Aorta (tissue), 5 donors: ENCODE data around the gene PLEK2. TPM values are rescaled to one million over a fixed set of nuclear protein-coding genes. Genes with fewer than 3 reads are reported as not detected.
"Not testable (repeated sequence)": the region's sequence is repeated elsewhere in the genome, so short reads cannot be mapped to it uniquely, and the experiment has no call there.

Experiments
- ATAC-seq: fragments of 200-7000 bp; cut with Tn5 transposase; one replicate; pipeline ENCODE4 v1.9.1; 2022; ENCODE audit warnings: moderate library complexity; ENCODE audit not compliant: low FRiP score
- DNase-seq, 2 donors: peaks; one replicate each; pipeline ENCODE4 v3.0.0-alpha.2; 2020
- H3K27ac ChIP-seq, 2 donors: one replicate each; pipeline ENCODE4 v1.5.1; 2013; ENCODE audit warnings: low read length in 2 of 2, mild to moderate bottlenecking in 2 of 2, moderate library complexity in 2 of 2, control low read depth in 1 of 2, inconsistent platforms in 1 of 2, low read depth in 1 of 2
- H3K27me3 ChIP-seq, 2 donors: one replicate each; pipeline ENCODE4 v1.6.1; 2013; ENCODE audit warnings: control low read depth in 1 of 2, low read length in 1 of 2, mild to moderate bottlenecking in 1 of 2, moderate library complexity in 1 of 2; ENCODE audit not compliant: insufficient read depth in 2 of 2, control insufficient read depth in 1 of 2
- H3K36me3 ChIP-seq, 2 donors: one replicate each; pipeline ENCODE4 v1.6.1; 2013; ENCODE audit warnings: control low read depth in 1 of 2, low read length in 1 of 2, mild to moderate bottlenecking in 1 of 2; ENCODE audit not compliant: insufficient read depth in 2 of 2, control insufficient read depth in 1 of 2
- H3K4me1 ChIP-seq, 2 donors: one replicate each; pipeline ENCODE4 v1.6.1; 2013; ENCODE audit warnings: low read length in 2 of 2, control low read depth in 1 of 2, mild to moderate bottlenecking in 1 of 2, moderate library complexity in 1 of 2; ENCODE audit not compliant: insufficient read depth in 2 of 2, control insufficient read depth in 1 of 2
- H3K4me3 ChIP-seq, 2 donors: one replicate each; pipeline ENCODE4 v1.5.1; 2013; ENCODE audit warnings: low read length in 2 of 2, control low read depth in 1 of 2, mild to moderate bottlenecking in 1 of 2
- H3K9me3 ChIP-seq: one replicate; pipeline ENCODE4 v1.6.1; 2013; ENCODE audit warnings: mild to moderate bottlenecking, low read length; ENCODE audit not compliant: control insufficient read depth
- WGBS, 2 donors: extraction: QIAGEN DNeasy Blood & Tissue Kit; methylation state at CpG; one replicate each; pipeline ENCODE4 v1.1.7; 2013; 5-methylcytosine and 5-hydroxymethylcytosine counted together
- intact Hi-C, 2 donors: fragments of 100-400 bp; cut with DNase I; formaldehyde crosslinking; loops; one replicate each; pipeline versions ENCODE4 v1.14.2 to v1.15.0; 2022
- long read RNA-seq, 2 donors: library from polyadenylated mRNA; unstranded; transcript quantifications; one replicate each; pipeline ENCODE4 v2.0.0, GENCODE V29; 2020 to 2021
- polyA plus RNA-seq, 2 donors: library from polyadenylated mRNA; stranded (reverse); fragments of 200-250 nt; gene quantifications; one replicate each; pipeline ENCODE4 v1.2.3, GENCODE V29; 2013
- total RNA-seq, 2 donors: library from RNA; stranded (reverse); fragmentation: NEBNext Ultra II Directional; extraction: Animal tissue kit (Norgen Biotek cat#: 25700); gene quantifications; one replicate each; pipeline ENCODE4 v1.2.1, GENCODE V29; 2021
- donor health status: healthy with polysubstance abuse.
- donor health status: Bipolar disorder and iron deficiency.
- donor health status: DM: no; HTN: no; CAD: no.
- donor health status: DM: no; HTN: no; CAD: no.
- donor health status: DM: yes; HTN: yes; CAD: no.

PLEK2 gene
- total RNA-seq (1 to 10 TPM; 1.3 to 1.9 TPM), polyA plus RNA-seq (1 to 10 TPM in 1 of 2 donors, under 1 TPM in 1; 0.87 to 5.3 TPM)
- long read RNA-seq, donor 1, transcript PLEK2-201 (9 exons, 1,549 nt): major isoform, 9 of 11 reads
- long read RNA-seq, donor 1, partial matches to known transcripts: 0 of 11 reads
- long read RNA-seq, donor 1, other reads (novel, unspliced or antisense): 2 of 11 reads
- long read RNA-seq, donor 2, partial matches to known transcripts: 0 of 1 reads
- long read RNA-seq, donor 2, other reads (novel, unspliced or antisense): 0 of 1 reads

DNA sequence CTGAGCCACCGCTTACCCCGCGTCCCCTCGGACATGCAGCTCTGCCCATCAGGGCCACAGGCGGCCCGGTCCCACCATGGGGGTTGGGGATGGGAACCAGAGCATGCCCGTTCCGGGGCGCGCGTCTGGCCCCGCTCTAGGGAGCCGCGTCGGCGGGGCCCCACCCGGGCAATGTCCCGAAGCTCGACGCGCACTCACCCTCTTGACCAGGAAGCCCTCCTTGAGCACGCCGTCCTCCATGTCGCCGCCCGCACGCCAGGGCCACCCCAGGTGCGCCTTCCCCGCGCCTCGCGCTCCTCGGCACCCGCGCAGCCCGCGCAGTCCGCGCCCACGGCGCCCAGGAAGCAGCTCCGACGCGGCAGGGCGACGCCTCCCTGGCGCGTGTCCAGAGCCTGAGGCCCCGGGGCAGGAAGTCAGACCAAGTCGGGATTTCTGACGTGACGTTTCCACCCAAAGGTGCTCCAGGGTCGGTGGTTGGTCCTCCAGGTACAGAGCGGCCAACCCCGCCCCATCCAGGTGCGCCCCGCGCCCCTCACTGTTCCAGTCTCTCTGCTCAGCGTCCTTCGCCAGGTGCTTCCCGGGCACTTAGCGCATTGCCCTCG lies at the start of gene PLEK2:
Gene PLEK2 (minus strand): TSS at position 346 of the 602 bp plus-strand sequence. CDS start 106 bp downstream, at position 240.
- H3K27ac ChIP-seq: no peak within 1 kb of the TSS
- WGBS, 2 donors: 3 to 4% methylated on average over 43 to 63 of the region's 63 CpGs
- H3K4me1 ChIP-seq: no peaks in the 10 kb centered on the region
- peak; percentile 72 to 81 for DNase-seq
- H3K4me3 ChIP-seq: peak within 1 kb of the TSS in 1 of 2 donors; percentile 35
- no peaks in the 10 kb centered on the region for H3K27me3 ChIP-seq
- no peaks in the 10 kb centered on the region for H3K36me3 ChIP-seq
- intact Hi-C loops: no loop called here
- no peaks in the 10 kb centered on the region for H3K9me3 ChIP-seq
- peak; percentile 49 for ATAC-seq

GRCh38 chr14:67461341-67461985 lies 49.5 kb upstream of the PLEK2 start:
- 53 to 57% methylated on average over 3 of the region's 3 CpGs for WGBS, 2 donors
- no peaks in the 10 kb centered on the region for H3K4me1 ChIP-seq
- H3K36me3 ChIP-seq: no peaks in the 10 kb centered on the region
- no peaks in the 10 kb centered on the region for H3K27me3 ChIP-seq
- ATAC-seq: no peak
- H3K27ac ChIP-seq: no peak overlapping the region
- intact Hi-C loops: no loop called here
- H3K9me3 ChIP-seq: no peaks in the 10 kb centered on the region
- H3K4me3 ChIP-seq: no peak overlapping the region
- no peak for DNase-seq

GRCh38 chr14:67459336-67459735 lies 47.4 kb upstream of the PLEK2 start:
- intact Hi-C loops: no loop called here
- WGBS, 2 donors: 85 to 89% methylated on average over 5 of the region's 5 CpGs
- Histone ChIP-seq H3K27me3 (no peaks in the 10 kb centered on the region), H3K27ac (no peak overlapping the region), H3K4me3 (no peak overlapping the region), H3K9me3 (no peaks in the 10 kb centered on the region), H3K36me3 (no peaks in the 10 kb centered on the region), H3K4me1 (no peaks in the 10 kb centered on the region)
- ATAC-seq: no peak
- no peak for DNase-seq

DNA sequence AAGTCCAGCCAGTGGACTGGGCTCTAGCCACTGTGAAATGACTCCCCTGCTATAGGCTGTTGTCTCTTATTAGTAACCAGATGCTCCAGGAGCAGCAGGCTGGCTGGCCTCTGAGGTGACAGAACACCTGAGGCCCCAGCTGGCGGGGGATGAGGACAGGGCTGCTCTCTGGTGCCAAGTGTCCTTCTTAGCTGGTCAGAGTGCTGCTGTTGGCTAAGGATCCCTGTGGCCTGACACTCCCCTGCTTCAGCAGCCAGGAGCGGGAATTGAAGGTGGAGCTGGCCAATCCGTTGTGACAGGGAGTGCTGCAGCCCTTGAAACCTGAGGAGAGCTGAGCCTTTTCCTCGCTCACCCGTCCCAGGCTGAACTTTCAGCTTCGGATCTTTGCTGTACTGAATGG lies 45.8 kb upstream of the PLEK2 start:
- intact Hi-C loops: no loop called here
- no peaks in the 10 kb centered on the region for H3K36me3 ChIP-seq
- DNase-seq: peak in 1 of 2 donors; percentile 57
- H3K4me3 ChIP-seq: no peak overlapping the region
- no peaks in the 10 kb centered on the region for H3K9me3 ChIP-seq
- H3K4me1 ChIP-seq: no peaks in the 10 kb centered on the region
- 6 to 12% methylated on average over 6 of the region's 6 CpGs for WGBS, 2 donors
- H3K27ac ChIP-seq: no peak overlapping the region
- ATAC-seq: no peak
- no peaks in the 10 kb centered on the region for H3K27me3 ChIP-seq

DNA sequence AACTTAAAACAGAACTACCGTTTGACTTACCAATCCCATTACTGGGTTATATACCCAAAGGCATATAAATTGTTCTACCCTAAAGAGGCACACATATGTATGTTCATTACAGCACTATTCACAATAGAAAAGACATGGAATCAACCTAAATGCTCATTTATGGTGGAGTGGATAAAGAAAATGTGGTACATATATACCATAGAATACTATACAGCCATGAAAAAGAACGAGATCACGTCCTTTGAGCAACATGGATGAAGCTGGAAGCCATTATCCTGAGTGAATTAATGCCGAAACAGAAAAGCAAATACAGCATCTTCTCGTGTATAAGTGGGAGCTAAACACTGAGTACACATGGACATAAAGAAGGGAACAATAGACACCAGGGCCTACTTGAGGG lies 44.8 kb upstream of the PLEK2 start:
- Histone ChIP-seq H3K27me3 (no peaks in the 10 kb centered on the region), H3K9me3 (no peaks in the 10 kb centered on the region), H3K4me3 (no peak overlapping the region), H3K27ac (no peak overlapping the region), H3K4me1 (no peaks in the 10 kb centered on the region), H3K36me3 (no peaks in the 10 kb centered on the region)
- no peak for ATAC-seq
- no peak for DNase-seq
- WGBS, 2 donors: 86 to 93% methylated on average over 5 of the region's 5 CpGs
- intact Hi-C loops: no loop called here

GRCh38 chr14:67453575-67454300 lies 41.8 kb upstream of the PLEK2 start:
- DNase-seq (peak in 1 of 2 donors; percentile 34), ATAC-seq (no peak)
- H3K9me3 ChIP-seq: no peaks in the 10 kb centered on the region
- 85% methylated on average over 5 of the region's 5 CpGs for WGBS, 2 donors
- intact Hi-C loops: no loop called here
- no peak overlapping the region for H3K27ac ChIP-seq
- H3K4me3 ChIP-seq: no peak overlapping the region
- no peaks in the 10 kb centered on the region for H3K4me1 ChIP-seq
- H3K36me3 ChIP-seq: no peaks in the 10 kb centered on the region
- no peaks in the 10 kb centered on the region for H3K27me3 ChIP-seq

- H3K36me3 ChIP-seq, DNase-seq, H3K4me1 ChIP-seq, H3K9me3 ChIP-seq, H3K27ac ChIP-seq, ATAC-seq, H3K4me3 ChIP-seq, intact Hi-C loops, H3K27me3 ChIP-seq: not testable (repeated sequence)
- WGBS, 2 donors: 86 to 88% methylated on average over 6 of the region's 6 CpGs
These were observed 39.7 kb upstream of the PLEK2 start for GRCh38 chr14:67451667-67452066.

DNA sequence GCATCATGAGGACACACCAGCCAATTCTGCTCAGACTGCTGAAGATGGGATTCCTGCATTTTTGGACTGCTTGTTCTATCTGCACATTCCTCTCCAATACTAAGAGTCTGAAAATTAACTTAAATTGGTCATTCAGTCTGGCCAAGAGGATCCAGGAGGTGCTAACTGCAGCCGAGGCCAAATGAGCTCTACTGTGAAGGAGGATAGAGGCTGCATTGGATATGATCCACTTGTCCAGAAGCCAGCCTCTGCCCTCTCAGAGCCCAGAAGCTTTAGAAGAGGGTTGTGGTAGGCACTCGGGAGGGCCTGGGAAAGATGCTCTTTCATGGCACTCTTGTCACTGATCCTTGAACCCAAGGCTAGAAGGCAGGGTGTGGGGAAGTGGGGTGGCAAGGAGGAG lies 37.1 kb upstream of the PLEK2 start:
- Histone ChIP-seq H3K9me3 (no peaks in the 10 kb centered on the region), H3K27ac (no peak overlapping the region), H3K27me3 (no peaks in the 10 kb centered on the region), H3K36me3 (no peaks in the 10 kb centered on the region), H3K4me3 (no peak overlapping the region), H3K4me1 (no peaks in the 10 kb centered on the region)
- WGBS, 2 donors: 78 to 88% methylated on average over 2 of the region's 2 CpGs
- peak in 1 of 2 donors; percentile 17 for DNase-seq
- ATAC-seq: no peak
- intact Hi-C loops: no loop called here
